ENCODE results near the gene GSTP1. TPM values are rescaled to one million over a fixed set of nuclear protein-coding genes. Genes with fewer than 3 reads are reported as not detected.

GSTP1 gene
- total and polyA plus RNA-seq, 2 of the 8 experiments (the other 6 are each of a cell fraction or from before 2014, with no cell fraction given), result 1,454 to 3,329 TPM

DNA sequence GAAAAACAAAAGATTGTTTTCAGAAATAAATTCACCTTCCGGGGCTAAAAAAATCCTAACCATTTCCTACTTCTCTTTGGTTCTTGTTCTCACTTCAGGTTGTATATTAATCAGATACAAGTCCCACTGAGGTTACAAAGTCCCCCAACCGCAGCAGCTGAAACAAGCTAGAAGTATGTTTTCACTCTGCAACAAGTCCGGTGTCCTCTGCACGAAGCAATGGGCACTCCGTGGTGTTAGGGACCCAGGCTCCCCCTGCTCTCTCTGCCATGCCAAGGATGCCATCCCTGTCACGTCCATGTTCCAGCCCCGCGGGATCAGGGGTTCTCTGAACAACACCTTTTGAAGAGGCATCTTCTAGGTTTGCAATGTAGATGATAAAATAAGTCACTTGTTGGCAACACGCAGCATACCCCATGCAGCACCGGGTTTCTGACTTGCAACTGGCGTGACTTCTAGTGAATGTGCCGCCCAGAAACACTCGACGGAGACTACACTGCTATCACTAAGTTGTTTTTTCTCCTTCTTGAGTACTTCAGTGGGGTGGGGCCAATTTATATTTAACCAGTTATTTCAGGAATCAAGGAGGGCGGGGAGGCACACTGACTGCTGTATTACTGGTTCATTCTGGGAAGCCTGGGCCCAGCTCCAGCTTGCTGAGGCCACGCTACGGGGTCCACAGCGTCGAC lies 25.4 kb upstream of the GSTP1 start:
- Histone ChIP-seq H2BK120ac (replicated peaks; ENCODE audit: low read depth, low read length) (no peak overlapping the region), H3K4ac (replicated peaks; ENCODE audit: insufficient read length, low read depth, low read length) (no peak overlapping the region), H3K79me2 (ENCODE audit: control insufficient read depth in 1 of 2, insufficient read depth in 2 of 2, low read length in 2 of 2) (no peaks in the 10 kb centered on the region), H2BK5ac (ENCODE audit: low read depth, low read length) (no peak overlapping the region), H2AFZ (ENCODE audit: low read length) (peak overlapping the region; percentile 10; the same call in 1 of the 2 replicates), H3K23me2 (ENCODE audit: low read depth, low read length) (no peaks in the 10 kb centered on the region; the same call in 1 of the 2 replicates), H3K79me1 (ENCODE audit: low read depth, low read length) (no peaks in the 10 kb centered on the region), H3K14ac (ENCODE audit: insufficient read length) (no peak overlapping the region), H3K36me3 (ENCODE audit: control insufficient read depth in 2 of 4, insufficient read depth in 4 of 4, low read length in 3 of 4) (no peaks in the 10 kb centered on the region), H3K4me3 (ENCODE audit: extremely low read depth in 1 of 4, insufficient read depth in 2 of 4, low read depth in 3 of 4, low read length in 4 of 4) (no peak overlapping the region), H3K4me1 (replicated peaks in 1 of 4; ENCODE audit: control insufficient read depth in 3 of 4, insufficient read depth in 4 of 4, low read length in 3 of 4) (peaks cover 0 to 1% (median 0%) of the 10 kb centered on the region in 4 experiments; a peak in 1 of 7 replicates), H3K23ac (ENCODE audit: insufficient read length) (no peak overlapping the region), H4K20me1 (replicated peaks in 1 of 2; ENCODE audit: control insufficient read depth in 1 of 2, insufficient read depth in 2 of 2, low read length in 2 of 2) (no peaks in the 10 kb centered on the region), H4K5ac (ENCODE audit: insufficient read length, low read depth, low read length) (no peak overlapping the region), H4K91ac (replicated peaks; ENCODE audit: insufficient read length, low read length) (no peak overlapping the region), H2AK5ac (ENCODE audit: low read depth, low read length) (no peak overlapping the region), H2BK12ac (ENCODE audit: low read depth, low read length) (no peak overlapping the region), H3K56ac (replicated peaks; ENCODE audit: insufficient read length, low read depth, low read length) (no peak overlapping the region), H3K27ac (ENCODE audit: low read depth, low read length) (no peak overlapping the region), H3K27me3 (replicated peaks in 1 of 4; ENCODE audit: control insufficient read depth in 3 of 4, extremely low read depth in 1 of 4, insufficient read depth in 3 of 4, low read length in 3 of 4) (no peaks in the 10 kb centered on the region), H3K9ac (replicated peaks in 1 of 4; ENCODE audit: extremely low read depth in 1 of 4, low read depth in 3 of 4, low read length in 3 of 4) (no peak overlapping the region), H3K18ac (ENCODE audit: extremely low read depth, low read length) (no peak overlapping the region), H3K4me2 (ENCODE audit: insufficient read depth in 1 of 2, low read depth in 2 of 2, low read length in 2 of 2) (no peak overlapping the region), H2BK15ac (ENCODE audit: low read length) (no peak overlapping the region), H3K9me3 (ENCODE audit: insufficient read depth in 2 of 2, low read depth in 1 of 2, low read length in 1 of 2) (no peaks in the 10 kb centered on the region), H4K8ac (ENCODE audit: extremely low read depth, insufficient read depth, low read length) (no peak overlapping the region), H2BK20ac (ENCODE audit: low read length) (no peak overlapping the region)
- ChIA-PET POLR2A (ENCODE audit: partially characterized antibody) (no interaction called here), CTCF (ENCODE audit: partially characterized antibody) (interaction anchor here (0.6 to 0.7 kb wide), 3 partner anchors 86 to 1328 kb away, joined by 3 read pairs; no protein-coding TSS in a partner anchor)
- 85% methylated on average over 19 of the region's 19 CpGs; no CpG with 5 or more reads in 1 of the 2 experiments for WGBS, 2 experiments (ENCODE audit: extremely low coverage in 1 of 2, insufficient coverage in 1 of 2, insufficient read length in 1 of 2, insufficient replicate concordance in 2 of 2, low coverage in 1 of 2, low lambda C conversion rate in 2 of 2, missing lambda C conversion rate in 1 of 2)
- DNase-seq (ENCODE audit: low read depth in 1 of 2, low spot score in 2 of 2) (no peak), FAIRE-seq (no peak)
- TF ChIP-seq, protein P1, sequence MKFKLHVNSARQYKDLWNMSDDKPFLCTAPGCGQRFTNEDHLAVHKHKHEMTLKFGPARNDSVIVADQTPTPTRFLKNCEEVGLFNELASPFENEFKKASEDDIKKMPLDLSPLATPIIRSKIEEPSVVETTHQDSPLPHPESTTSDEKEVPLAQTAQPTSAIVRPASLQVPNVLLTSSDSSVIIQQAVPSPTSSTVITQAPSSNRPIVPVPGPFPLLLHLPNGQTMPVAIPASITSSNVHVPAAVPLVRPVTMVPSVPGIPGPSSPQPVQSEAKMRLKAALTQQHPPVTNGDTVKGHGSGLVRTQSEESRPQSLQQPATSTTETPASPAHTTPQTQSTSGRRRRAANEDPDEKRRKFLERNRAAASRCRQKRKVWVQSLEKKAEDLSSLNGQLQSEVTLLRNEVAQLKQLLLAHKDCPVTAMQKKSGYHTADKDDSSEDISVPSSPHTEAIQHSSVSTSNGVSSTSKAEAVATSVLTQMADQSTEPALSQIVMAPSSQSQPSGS (IDR thresholded peaks at IDR 0.05; ENCODE audit: low read length), result no peak
- no peak for TF ChIP-seq RAD21 (IDR thresholded peaks at IDR 0.05 in 1 of 2, conservative IDR thresholded peaks at IDR 0.05 in 1 of 2; ENCODE audit: low read depth in 2 of 2, low read length in 2 of 2)
- no peak for TF ChIP-seq CBX5 (IDR thresholded peaks at IDR 0.05; ENCODE audit: low read depth, low read length)
- no peak for TF ChIP-seq MAFK (IDR thresholded peaks at IDR 0.05; ENCODE audit: low read depth, low read length)
- no peak for TF ChIP-seq ZNF274 (IDR thresholded peaks at IDR 0.05; ENCODE audit: borderline replicate concordance, extremely low read depth, low read length)
- no peak for TF ChIP-seq CEBPB (IDR thresholded peaks at IDR 0.05; ENCODE audit: low read depth, low read length)
- no peak for TF ChIP-seq HDAC6 (IDR thresholded peaks at IDR 0.05; ENCODE audit: low read depth, low read length)
- TF ChIP-seq SUZ12 (IDR thresholded peaks at IDR 0.05; ENCODE audit: low read length), result no peak
- TF ChIP-seq HDAC2 (IDR thresholded peaks at IDR 0.05; ENCODE audit: borderline replicate concordance in 1 of 2, low read depth in 2 of 2, low read length in 2 of 2), result no peak
- no peak for TF ChIP-seq KDM5A (IDR thresholded peaks at IDR 0.05; ENCODE audit: low read length)
